LHCN-M2 (cell line): ENCODE data around the gene RGS16. TPM values are rescaled to one million over a fixed set of nuclear protein-coding genes. Genes with fewer than 3 reads are reported as not detected.
A peak's percentile ranks its signal among the peaks of the same experiment; 100 is the strongest.

Experiments
- DNase-seq: peaks from one replicate; pipeline ENCODE4 v3.0.0-alpha.2; 2012; ENCODE audit warnings: low read depth
- total RNA-seq: library from RNA; depleted of rRNA; stranded (reverse); fragments of >200 nt; gene quantifications from 2 replicates; pipeline ENCODE4 v1.2.3, GENCODE V29; 2014

RGS16 gene
- total RNA-seq, 1 experiment from 2014 or later: not detected

- no peak for DNase-seq
Measured at GRCh38 chr1:182584746-182585145, 19.4 kb downstream of the RGS16 start.

GRCh38 chr1:182580736-182581135, 23.5 kb downstream of the RGS16 start:
- no peak for DNase-seq

- DNase-seq: peak; percentile 66
Measured at GRCh38 chr1:182575540-182576149, 28.5 kb downstream of the RGS16 start.

GRCh38 chr1:182574156-182574555, 30.0 kb downstream of the RGS16 start:
- DNase-seq: no peak

- no peak for DNase-seq
Measured at GRCh38 chr1:182570611-182570970, 33.6 kb downstream of the RGS16 start.

- no peak for DNase-seq
Measured at GRCh38 chr1:182569939-182570610, 34.1 kb downstream of the RGS16 start.

GRCh38 chr1:182568647-182569284, 35.4 kb downstream of the RGS16 start:
- no peak for DNase-seq

- DNase-seq: no peak
Measured at GRCh38 chr1:182567629-182568028, 36.6 kb downstream of the RGS16 start.

GRCh38 chr1:182565537-182565936, 38.7 kb downstream of the RGS16 start:
- DNase-seq: peak; percentile 25

- no peak for DNase-seq
Measured at GRCh38 chr1:182564406-182565004, 39.7 kb downstream of the RGS16 start.

- DNase-seq: peak; percentile 71
Measured at GRCh38 chr1:182563095-182563494, 41.1 kb downstream of the RGS16 start.

GRCh38 chr1:182561456-182561855, 42.7 kb downstream of the RGS16 start:
- no peak for DNase-seq

GRCh38 chr1:182560392-182560984, 43.7 kb downstream of the RGS16 start:
- no peak for DNase-seq

GRCh38 chr1:182556279-182556678, 47.9 kb downstream of the RGS16 start:
- DNase-seq: peak; percentile 21

- DNase-seq: no peak
Measured at GRCh38 chr1:182555493-182555892, 48.7 kb downstream of the RGS16 start.

- DNase-seq: no peak
Measured at GRCh38 chr1:182552527-182552926, 51.7 kb downstream of the RGS16 start.

- no peak for DNase-seq
Measured at GRCh38 chr1:182549811-182550210, 54.4 kb downstream of the RGS16 start.

GRCh38 chr1:182549346-182549745, 54.8 kb downstream of the RGS16 start:
- no peak for DNase-seq
